Spleen (tissue), 7 donors: ENCODE data around the gene DDRGK1.

Source experiments
- CTCF ChIP-seq, 11 experiments: fragments of 200-600 bp in 7 of 11; fragments of 450-650 bp in 4 of 11; sonication (generic) in 4 of 11; IDR thresholded peaks in 8 of 11; conservative IDR thresholded peaks in 3 of 11; 1 replicate in 7 of 11; 2 replicates in 4 of 11; pipeline versions ENCODE4 v1.4.0 to v1.8.0; 2016 to 2021; ENCODE audit warnings: antibody characterized with exemption in 11 of 11, inconsistent platforms in 4 of 11, mild to moderate bottlenecking in 1 of 11
- POLR2A ChIP-seq, 3 donors: fragments of 450-650 bp; IDR thresholded peaks; one replicate each; pipeline ENCODE4 v1.5.1; 2017; ENCODE audit warnings: antibody characterized with exemption in 3 of 3, mild to moderate bottlenecking in 1 of 3
- POLR2AphosphoS5 ChIP-seq, 3 donors: sonication (generic); formaldehyde crosslinking; IDR thresholded peaks; one replicate each; pipeline ENCODE4 v1.5.1; 2017; ENCODE audit warnings: antibody characterized with exemption in 3 of 3
- donor health status: DM: no; HTN: no; CAD: no; lungs with moderate emphysema.
- donor health status: DM: no; HTN: no; CAD: no.
- donor health status: DM: no; HTN: no; CAD: no.

DNA sequence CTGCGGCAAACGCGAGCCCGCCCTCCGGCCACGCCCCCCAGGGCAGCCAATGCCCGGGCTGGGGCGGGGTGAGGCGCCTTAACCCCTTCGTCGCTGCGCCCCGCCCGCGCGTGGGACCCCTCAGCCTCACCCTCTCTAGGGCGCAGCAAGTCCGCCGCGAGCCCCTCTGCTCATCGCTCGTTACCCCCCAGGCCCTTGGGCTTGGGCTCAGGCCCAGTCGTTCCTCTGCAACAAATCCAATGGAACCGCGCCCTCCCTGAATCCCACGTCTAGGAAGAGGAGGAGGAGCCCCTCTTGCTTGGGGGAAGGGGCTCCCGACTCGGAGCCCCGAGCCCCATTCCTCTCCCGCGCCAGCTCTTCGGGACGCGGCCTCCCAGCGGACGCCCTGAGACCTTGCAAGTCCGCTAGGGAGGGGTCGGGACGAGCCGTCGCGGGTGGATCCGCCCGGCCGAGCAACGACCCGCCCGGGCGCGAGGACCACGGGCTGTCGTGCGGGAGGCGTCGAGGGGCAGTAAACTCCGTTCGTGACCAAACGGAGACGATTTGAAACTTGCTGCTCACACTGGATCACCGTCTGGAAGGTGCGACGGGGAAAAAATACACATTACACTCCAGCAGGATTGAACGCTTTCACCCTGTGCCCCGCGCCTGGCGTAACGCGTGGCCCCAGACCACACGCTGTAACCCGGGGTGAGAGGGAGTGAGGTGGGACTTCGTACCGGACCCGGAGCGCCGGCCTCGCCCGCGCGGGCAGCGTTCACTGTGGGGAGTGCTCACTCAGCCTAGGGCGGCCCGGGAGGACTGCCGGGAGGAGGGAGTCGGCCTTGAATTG is 30.7 kb downstream of the DDRGK1 start:
- TF ChIP-seq CTCF (IDR thresholded peaks at IDR 0.05 in 8 of 11, conservative IDR thresholded peaks at IDR 0.05 in 3 of 11): peak in 3 of 11 experiments; percentile 7 to 23 (median 18)
- no peak for TF ChIP-seq POLR2A (IDR thresholded peaks at IDR 0.05)
- TF ChIP-seq POLR2AphosphoS5 (IDR thresholded peaks at IDR 0.05): peak; percentile 4 to 72 (median 56)
